ENCODE results near the gene UBE2D2.

- TF ChIP-seq REST (IDR thresholded peaks at IDR 0.05; ENCODE audit: insufficient replicate concordance, low read depth) (no peak), POLR2AphosphoS5 (IDR thresholded peaks at IDR 0.05; ENCODE audit: low read depth) (no peak)
- TF ChIP-seq, protein P1, sequence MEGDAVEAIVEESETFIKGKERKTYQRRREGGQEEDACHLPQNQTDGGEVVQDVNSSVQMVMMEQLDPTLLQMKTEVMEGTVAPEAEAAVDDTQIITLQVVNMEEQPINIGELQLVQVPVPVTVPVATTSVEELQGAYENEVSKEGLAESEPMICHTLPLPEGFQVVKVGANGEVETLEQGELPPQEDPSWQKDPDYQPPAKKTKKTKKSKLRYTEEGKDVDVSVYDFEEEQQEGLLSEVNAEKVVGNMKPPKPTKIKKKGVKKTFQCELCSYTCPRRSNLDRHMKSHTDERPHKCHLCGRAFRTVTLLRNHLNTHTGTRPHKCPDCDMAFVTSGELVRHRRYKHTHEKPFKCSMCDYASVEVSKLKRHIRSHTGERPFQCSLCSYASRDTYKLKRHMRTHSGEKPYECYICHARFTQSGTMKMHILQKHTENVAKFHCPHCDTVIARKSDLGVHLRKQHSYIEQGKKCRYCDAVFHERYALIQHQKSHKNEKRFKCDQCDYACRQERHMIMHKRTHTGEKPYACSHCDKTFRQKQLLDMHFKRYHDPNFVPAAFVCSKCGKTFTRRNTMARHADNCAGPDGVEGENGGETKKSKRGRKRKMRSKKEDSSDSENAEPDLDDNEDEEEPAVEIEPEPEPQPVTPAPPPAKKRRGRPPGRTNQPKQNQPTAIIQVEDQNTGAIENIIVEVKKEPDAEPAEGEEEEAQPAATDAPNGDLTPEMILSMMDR (IDR thresholded peaks at IDR 0.05; ENCODE audit: insufficient read depth, low read length) = no peak
These were observed 72.8 kb downstream of the UBE2D2 start for GRCh38 chr5:139634028-139634325.

Data from HL-60 (cell line).